Upper lobe of left lung (tissue), 6 donors: ENCODE measurements around the gene GYPA. TPM values are rescaled to one million over a fixed set of nuclear protein-coding genes. Genes with fewer than 3 reads are reported as not detected.
"Not testable (repeated sequence)": the region's sequence is repeated elsewhere in the genome, so short reads cannot be mapped to it uniquely, and the experiment has no call there.

Experiments used
- ATAC-seq, 2 donors: fragments of 200-7000 bp; cut with Tn5 transposase; one replicate each; pipeline ENCODE4 v1.9.1; 2022; ENCODE audit warnings: mild to moderate bottlenecking in 2 of 2, moderate library complexity in 2 of 2; ENCODE audit not compliant: low FRiP score in 2 of 2
- DNase-seq, 2 donors: peaks; one replicate each; pipeline ENCODE4 v3.0.0-alpha.2; 2019 to 2020
- H3K27ac ChIP-seq, 4 donors: fragments of 200-600 bp; sonication (generic); one replicate each; pipeline ENCODE4 v1.5.1; 2016 to 2019
- H3K27me3 ChIP-seq, 4 donors: fragments of 200-600 bp; sonication (generic); one replicate each; pipeline ENCODE4 v1.5.1; 2017 to 2019
- H3K36me3 ChIP-seq, 4 donors: fragments of 200-600 bp; sonication (generic); one replicate each; pipeline ENCODE4 v1.5.1; 2016 to 2019
- H3K4me1 ChIP-seq, 4 donors: fragments of 200-600 bp; sonication (generic); one replicate each; pipeline ENCODE4 v1.5.1; 2018 to 2019
- H3K4me3 ChIP-seq, 4 donors: fragments of 200-600 bp; sonication (generic); one replicate each; pipeline ENCODE4 v1.5.1; 2017 to 2019; ENCODE audit warnings: mild to moderate bottlenecking in 2 of 4, moderate library complexity in 1 of 4
- H3K9me3 ChIP-seq, 4 donors: fragments of 200-600 bp; sonication (generic); one replicate each; pipeline ENCODE4 v1.5.1; 2018 to 2019
- WGBS, 2 donors: methylation state at CpG; one replicate each; pipeline ENCODE4 v1.1.5; 2017 to 2018; 5-methylcytosine and 5-hydroxymethylcytosine counted together
- total RNA-seq, 6 donors: library from RNA; depleted of rRNA in 4 of 6; stranded (reverse); fragments of >200 nt in 4 of 6; gene quantifications; one replicate each; pipeline versions ENCODE4 v1.1.0 to v1.2.1, GENCODE V29; 2016 to 2021
- donor health status: DM: no; HTN: no; CAD: no; lungs with moderate emphysema.
- donor health status: DM: no; HTN: yes; CAD: no; lungs with severe emphysema.

Gene GYPA
- total RNA-seq, 6 donors from 2014 or later = 0.20 to 0.37 TPM; not detected in 4

DNA sequence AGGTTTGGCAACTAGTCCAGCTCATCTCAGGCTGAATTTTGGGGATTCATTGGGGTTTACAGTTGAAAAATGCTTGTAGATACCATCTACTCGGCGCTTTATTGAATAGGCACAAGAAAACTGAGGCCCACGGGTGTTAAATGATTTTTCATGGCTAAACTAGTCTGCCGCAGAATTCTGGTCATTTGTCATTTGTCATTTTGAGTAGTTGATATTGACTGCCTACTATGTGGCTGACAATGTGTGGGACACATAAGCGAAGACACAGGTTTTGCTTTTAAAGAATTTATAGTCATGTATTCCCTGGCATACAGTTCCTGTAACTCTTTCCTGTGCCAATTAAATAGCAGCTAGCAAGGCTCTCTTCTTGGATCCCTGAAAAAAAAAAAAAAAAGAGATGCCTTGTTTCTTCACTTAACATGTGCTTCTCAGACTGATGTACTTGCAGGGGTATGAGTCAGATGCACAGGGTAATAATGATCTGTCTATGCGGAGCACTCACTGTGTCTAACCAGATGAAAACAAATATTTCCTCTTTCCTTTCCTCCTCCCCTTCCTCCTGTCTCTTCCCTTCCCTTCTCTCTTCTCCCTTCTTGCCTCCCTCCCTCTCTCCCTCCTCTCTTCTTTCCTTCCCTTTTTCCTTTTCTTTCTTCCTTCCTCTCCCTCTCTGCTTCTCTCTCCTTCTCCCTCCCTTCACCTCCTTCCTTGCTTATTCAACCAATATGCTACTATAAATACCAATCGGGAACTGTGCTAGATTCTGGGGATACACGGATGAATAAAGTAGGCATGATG, 3.2 kb downstream of the GYPA start:
- not testable (repeated sequence) for H3K4me3 ChIP-seq, H3K36me3 ChIP-seq, H3K27me3 ChIP-seq, ATAC-seq, H3K27ac ChIP-seq, H3K4me1 ChIP-seq, DNase-seq, H3K9me3 ChIP-seq
- WGBS, 2 donors = 84 to 86% methylated on average over 8 of the region's 8 CpGs

DNA sequence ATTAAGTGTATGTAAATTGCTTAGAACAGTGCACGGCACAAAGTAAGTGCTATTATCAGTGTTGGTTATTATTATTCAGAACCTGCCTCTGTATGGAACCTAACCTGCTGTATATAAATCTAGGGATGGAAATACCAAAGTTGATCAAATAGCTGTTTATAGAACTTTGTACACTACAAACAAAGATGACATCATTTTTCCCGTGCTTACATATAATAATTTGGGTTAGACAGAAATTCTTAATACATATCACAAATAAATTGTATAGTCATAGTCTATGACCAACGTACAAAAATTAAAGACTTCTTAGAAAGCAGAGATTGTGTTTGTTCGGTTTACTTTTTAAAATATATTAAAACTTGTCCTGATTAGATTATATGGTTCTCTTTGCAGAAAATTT, 4.3 kb downstream of the GYPA start:
- H3K4me1 ChIP-seq, H3K36me3 ChIP-seq, DNase-seq, ATAC-seq, H3K27ac ChIP-seq, H3K4me3 ChIP-seq, H3K27me3 ChIP-seq, H3K9me3 ChIP-seq: not testable (repeated sequence)
- 88 to 89% methylated on average over 4 of the region's 4 CpGs for WGBS, 2 donors

DNA sequence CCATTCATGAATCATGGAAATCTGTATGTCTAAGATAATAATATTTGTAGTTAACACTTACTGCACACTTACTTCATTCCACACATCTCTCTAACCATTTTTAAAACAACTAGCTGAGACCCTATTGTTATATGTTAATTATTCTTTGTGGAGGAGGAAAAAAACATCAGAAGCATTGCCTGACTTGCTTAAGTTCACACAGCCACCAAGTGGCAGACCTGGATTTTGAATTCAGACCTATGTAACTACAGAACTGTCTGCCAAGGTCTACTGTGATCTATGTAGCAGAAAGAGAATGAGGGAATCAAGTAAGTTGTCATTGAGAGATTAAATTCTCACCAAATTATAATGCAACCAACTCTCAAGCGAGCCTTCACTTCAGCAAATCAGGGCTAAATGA, 10.4 kb downstream of the GYPA start:
- not testable (repeated sequence) for H3K9me3 ChIP-seq, H3K27me3 ChIP-seq, ATAC-seq, H3K36me3 ChIP-seq, H3K4me1 ChIP-seq, DNase-seq, H3K27ac ChIP-seq, H3K4me3 ChIP-seq
- WGBS, 2 donors = 76 to 81% methylated on average over 1 of the region's 1 CpG

DNA sequence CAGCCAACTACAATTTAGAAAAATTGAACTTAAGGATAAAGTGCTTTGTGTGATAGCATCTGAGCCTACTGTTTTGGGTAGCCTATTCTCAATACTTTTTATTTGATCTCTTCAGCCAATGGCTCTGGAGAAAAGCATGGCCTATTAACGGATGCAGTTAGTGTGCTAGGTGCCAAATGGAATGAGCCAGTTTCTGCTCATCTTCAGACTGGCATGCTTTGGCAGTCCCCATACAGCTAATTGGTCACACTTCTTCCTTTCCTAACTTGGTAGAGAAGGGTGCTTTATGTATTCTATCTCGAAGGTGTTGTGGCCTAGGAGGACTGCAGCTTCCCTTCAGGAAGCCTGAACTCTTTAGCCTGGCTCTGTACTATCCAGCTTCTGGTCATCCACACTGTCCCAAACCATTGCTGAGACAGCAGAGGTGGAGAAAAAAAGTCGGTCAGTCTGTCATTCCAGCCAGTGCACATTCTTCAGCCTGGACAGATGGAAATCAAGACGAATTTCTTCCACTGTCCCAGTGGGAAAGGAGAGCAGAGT, 11.1 kb downstream of the GYPA start:
- not testable (repeated sequence) for H3K9me3 ChIP-seq, H3K4me1 ChIP-seq, H3K4me3 ChIP-seq, H3K36me3 ChIP-seq, DNase-seq, ATAC-seq, H3K27ac ChIP-seq, H3K27me3 ChIP-seq
- WGBS, 2 donors = 84 to 86% methylated on average over 4 of the region's 4 CpGs

DNA sequence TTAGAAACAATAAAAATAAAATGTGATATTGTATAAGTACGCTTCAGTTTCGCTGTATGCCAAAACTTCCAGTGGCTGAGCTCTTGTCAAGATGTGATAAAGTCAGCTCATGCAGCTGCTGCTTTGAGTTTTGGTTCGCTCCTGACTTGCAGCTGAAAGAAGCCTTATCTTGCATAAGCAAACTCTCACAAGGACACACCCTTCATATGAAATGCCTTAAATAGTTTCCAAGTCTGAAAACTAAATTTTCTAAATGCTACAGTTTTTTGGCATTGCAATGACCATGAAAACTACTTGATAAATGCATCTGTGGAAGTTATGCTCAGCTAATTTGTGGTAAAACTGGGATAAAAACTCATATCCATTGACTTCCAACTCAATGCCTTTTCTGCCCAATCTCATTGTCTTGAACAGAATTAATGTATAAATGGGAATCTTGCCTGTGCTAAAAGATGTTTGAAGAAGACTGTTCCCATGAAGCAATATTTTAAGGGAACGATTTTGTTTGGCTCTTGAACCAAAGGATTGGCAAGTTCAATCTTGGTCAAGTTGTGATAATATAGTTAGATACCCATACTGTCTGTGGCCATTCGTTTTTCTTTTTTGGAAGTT, 11.7 kb downstream of the GYPA start:
- WGBS, 2 donors = 56 to 61% methylated on average over 3 of the region's 5 CpGs

DNA sequence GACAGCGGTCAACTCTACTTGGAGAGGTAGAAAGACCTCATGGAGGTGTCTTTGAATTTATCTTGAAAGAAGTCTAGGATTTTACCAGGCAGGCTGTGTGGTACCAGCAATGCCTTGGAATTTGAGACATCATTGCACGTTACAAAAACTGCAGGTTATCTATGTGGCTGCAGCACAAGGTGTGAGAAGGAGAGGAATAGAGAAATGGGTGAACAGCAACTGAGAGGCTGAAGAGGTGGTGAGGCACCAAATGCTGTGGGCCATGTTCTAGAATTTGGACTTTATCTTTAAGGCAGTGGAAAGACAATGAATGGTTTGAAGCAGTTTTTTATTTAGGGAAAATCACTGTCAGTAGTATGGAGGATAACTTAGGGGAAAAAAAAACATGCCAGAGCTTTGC, 15.4 kb downstream of the GYPA start:
- H3K9me3 ChIP-seq, H3K27ac ChIP-seq, H3K27me3 ChIP-seq, DNase-seq, H3K4me3 ChIP-seq, ATAC-seq, H3K4me1 ChIP-seq, H3K36me3 ChIP-seq: not testable (repeated sequence)
- WGBS, 2 donors = 48 to 72% methylated on average over 1 of the region's 2 CpGs

More for the DNA sequence above, 11.7 kb downstream of the GYPA start:
- not testable (repeated sequence) for H3K27ac ChIP-seq, H3K27me3 ChIP-seq, H3K4me3 ChIP-seq, H3K36me3 ChIP-seq, DNase-seq, H3K9me3 ChIP-seq, ATAC-seq, H3K4me1 ChIP-seq

DNA sequence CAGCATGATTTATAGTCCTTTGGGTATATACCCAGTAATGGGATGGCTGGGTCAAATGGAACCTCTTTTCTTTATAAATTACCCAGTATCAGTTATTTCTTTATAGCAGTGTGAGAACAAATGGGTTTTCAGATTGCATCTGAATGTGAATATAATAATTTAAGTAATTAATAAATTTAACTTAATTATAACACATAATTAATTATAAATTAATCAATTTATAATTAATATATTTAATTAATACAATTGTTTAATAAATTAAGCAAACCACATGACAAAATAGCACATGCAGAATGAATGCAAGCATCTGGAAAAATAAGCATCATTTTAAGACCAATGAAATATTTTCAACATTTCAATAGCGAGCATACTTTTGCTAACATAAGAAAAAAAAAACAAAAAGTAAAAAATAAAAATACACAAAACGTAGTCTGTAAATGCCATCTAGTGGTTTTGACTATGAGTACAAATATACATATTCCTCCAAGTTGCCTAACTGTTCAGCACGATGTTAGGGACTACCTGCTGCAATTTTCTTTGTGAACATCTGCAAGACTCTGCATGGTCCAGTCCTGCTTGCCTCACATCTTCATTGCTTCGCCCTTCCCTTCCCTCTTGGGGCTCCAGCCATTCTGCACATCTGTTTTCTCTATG, 16.4 kb downstream of the GYPA start:
- WGBS, 2 donors = 51 to 61% methylated on average over 4 of the region's 4 CpGs
- H3K27me3 ChIP-seq, DNase-seq, H3K27ac ChIP-seq, H3K9me3 ChIP-seq, H3K36me3 ChIP-seq, H3K4me3 ChIP-seq, H3K4me1 ChIP-seq, ATAC-seq: not testable (repeated sequence)

DNA sequence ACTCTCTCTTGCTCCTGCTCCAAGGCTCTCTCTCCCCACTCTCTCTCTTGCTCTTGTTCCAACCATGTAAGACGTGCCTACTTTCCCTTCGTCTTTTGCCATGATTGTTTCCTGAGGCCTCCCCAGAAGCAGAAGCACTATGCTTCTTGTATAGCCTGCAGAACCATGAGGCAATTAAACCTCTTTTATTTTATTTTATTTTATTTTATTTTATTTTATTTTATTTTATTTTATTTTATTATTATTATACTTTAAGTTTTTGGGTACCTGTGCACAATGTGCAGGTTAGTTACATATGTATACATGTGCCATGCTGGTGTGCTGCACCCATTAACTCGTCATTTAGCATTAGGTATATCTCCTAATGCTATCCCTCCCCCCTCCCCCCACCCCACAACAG, 17.2 kb downstream of the GYPA start:
- WGBS, 2 donors = 70% methylated on average over 3 of the region's 3 CpGs
- ATAC-seq, H3K27ac ChIP-seq, H3K4me1 ChIP-seq, H3K36me3 ChIP-seq, H3K27me3 ChIP-seq, H3K9me3 ChIP-seq, H3K4me3 ChIP-seq, DNase-seq: not testable (repeated sequence)

DNA sequence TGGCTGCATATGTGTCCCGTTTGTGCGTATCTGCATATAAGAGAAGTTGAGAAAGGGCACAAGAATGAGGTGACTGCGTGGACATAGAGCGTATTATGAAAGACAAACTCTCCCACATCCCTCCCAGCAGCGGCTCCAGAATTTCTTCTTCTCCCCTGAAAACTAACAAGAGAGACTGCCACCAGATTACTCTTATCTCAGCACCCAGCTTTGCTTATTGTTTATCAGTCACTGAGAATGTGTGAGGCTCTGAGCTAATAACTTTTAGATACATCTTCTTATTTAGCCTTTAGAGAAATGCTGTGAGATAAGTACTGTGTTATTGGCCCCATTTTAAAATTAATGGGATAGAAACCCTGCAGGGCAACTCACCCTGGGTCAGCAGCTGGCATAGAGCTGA, 20.8 kb downstream of the GYPA start:
- H3K4me3 ChIP-seq, H3K36me3 ChIP-seq, ATAC-seq, H3K27ac ChIP-seq, H3K27me3 ChIP-seq, DNase-seq, H3K9me3 ChIP-seq, H3K4me1 ChIP-seq: not testable (repeated sequence)
- WGBS, 2 donors = 67 to 71% methylated on average over 5 of the region's 5 CpGs
